CD4-positive, alpha-beta T cell treated with Interleukin-15 for 4 hours (primary cell): ENCODE results near the gene VPS16.
"Not testable (repeated sequence)": the region's sequence is repeated elsewhere in the genome, so short reads cannot be mapped to it uniquely, and the experiment has no call there.

Source experiments
- DNase-seq: peaks from one replicate; pipeline ENCODE4 v3.0.0-alpha.2; 2020; ENCODE audit warnings: low spot score

Gene VPS16

DNA sequence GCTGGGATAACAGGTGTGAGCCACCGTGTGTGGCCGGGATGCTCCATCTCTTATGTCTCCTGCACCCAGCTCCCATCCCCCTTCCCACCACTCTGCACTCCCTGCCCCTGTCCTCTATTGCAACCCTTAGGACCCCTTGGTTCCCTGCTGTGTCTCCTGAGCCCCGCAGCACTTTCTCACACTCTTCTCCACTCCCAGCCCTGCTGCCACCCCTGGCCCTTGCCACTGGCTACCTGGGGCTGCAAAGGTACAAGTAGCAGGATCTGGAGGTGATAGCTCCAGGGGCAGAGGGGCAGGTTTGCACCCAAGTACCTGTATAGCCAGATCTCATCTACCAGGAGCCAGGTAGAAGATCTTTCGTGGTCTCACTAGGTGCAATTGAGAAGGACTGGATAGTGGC lies 33.5 kb upstream of the VPS16 start:
- no peak for DNase-seq

DNA sequence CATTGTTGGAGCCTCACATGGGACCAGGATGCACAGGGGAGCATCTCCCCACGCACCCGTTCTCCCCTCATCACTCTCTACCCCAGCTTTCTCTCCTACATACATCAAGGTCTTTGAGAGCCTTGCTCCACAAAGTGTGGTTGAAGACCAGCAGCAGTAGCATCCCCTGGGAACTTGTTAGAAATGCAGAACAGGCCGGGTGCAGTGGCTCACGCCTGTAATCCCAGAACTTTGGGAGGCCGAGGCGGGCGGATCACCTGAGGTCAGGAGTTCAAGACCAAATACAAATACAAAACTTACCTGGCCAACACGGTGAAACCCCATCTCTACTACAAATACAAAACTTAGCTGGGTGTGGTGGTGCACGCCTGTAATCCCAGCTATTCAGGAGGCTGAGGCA lies 32.6 kb upstream of the VPS16 start:
- DNase-seq, result not testable (repeated sequence)

GRCh38 chr20:2809690-2810089 lies 30.9 kb upstream of the VPS16 start:
- no peak for DNase-seq

DNA sequence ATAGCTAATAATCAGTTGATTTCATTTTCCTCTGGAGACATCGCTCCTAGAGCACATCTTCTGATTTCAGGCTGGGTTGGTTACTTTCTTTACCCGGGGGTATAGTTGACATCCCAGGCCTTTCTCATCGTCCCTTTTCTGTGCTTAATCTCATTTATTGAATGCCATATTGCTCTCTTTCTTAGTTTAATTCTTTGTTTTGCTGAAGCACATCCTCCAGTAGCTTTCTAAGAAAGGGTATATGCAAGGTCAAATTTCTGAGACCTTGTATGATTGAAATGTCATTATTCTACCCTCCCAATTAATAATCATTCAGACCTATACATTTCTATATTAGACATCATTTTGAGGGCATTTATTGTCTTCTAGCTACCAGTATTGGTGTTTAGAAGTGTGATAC lies 28.4 kb upstream of the VPS16 start:
- DNase-seq, result no peak

- DNase-seq, result no peak
Observed at GRCh38 chr20:2814076-2814475, 26.5 kb upstream of the VPS16 start.

- no peak for DNase-seq
Observed at GRCh38 chr20:2814587-2815051, 25.9 kb upstream of the VPS16 start, which contains the start of gene C20orf141. C20orf141 (plus strand) TSS chr20:2814987; CDS start chr20:2815185, 198 bp downstream.

DNA sequence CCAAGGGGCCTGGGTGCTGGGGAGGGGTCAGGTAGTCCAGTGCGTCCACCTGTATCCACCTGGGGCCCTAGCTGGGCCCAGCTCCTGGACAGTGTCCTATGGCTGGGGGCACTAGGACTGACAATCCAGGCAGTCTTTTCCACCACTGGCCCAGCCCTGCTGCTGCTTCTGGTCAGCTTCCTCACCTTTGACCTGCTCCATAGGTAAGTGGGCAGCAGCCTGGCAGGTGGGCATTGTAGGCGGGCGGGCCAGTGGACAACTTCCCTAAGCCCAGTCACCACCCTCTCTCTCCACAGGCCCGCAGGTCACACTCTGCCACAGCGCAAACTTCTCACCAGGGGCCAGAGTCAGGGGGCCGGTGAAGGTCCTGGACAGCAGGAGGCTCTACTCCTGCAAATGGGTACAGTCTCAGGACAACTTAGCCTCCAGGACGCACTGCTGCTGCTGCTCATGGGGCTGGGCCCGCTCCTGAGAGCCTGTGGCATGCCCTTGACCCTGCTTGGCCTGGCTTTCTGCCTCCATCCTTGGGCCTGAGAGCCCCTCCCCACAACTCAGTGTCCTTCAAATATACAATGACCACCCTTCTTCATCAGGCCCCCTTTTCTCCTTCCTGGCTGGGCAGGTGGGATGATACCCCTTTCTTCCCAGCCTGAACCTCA lies 25.2 kb upstream of the VPS16 start:
- no peak for DNase-seq

- no peak for DNase-seq
Observed at GRCh38 chr20:2816030-2816582, 24.4 kb upstream of the VPS16 start, which contains the start of gene TMEM239. TMEM239 (plus strand) TSS chr20:2816364; CDS start chr20:2816555, 191 bp downstream.

- no peak for DNase-seq
Observed at GRCh38 chr20:2816583-2817340, 23.8 kb upstream of the VPS16 start.

GRCh38 chr20:2817341-2817726 lies 23.2 kb upstream of the VPS16 start:
- no peak for DNase-seq

GRCh38 chr20:2817891-2818595 lies 22.5 kb upstream of the VPS16 start:
- no peak for DNase-seq

DNA sequence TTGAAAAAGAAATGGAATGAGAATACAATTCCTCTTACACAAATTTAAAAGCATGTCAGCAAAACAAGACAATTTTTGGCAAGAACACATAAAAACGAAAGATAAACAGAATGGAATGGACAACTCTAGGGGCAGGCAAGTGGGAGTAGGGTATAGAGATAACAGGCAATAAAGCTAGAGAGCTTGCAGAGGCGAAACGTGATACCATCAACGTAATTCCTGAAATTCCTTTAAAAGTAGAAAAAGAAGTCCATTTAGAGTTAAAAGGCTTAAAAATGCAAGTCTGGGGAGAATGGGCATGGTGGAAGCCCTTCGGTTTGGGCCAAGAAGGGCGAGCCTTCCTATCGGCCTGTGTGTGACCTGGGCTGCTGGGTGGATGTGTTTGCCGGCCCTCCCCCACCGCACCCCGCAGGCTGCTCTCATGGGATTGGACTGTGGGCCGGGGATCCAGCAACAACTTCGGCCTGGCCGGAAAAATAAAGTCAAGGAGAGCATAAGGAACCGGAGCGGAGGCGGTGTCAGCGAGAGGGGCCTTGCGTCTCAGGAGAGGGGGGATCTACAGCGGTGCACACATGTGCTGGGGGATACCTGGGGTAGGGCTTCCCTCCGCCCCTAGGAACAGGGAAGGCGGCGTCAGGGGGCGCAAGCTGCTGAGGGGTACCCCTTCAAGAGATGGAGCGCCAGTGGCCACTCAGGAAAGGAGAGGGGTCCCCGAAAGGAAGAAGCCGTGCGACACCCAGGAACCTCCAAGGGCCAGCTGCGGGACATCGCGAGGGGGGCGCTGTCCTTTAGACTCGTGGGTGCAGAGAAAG lies 20.3 kb upstream of the VPS16 start:
- no peak for DNase-seq

GRCh38 chr20:2820896-2821869 lies 19.4 kb upstream of the VPS16 start:
- no peak for DNase-seq

- peak; percentile 49 for DNase-seq
Observed at GRCh38 chr20:2822073-2822472, 18.5 kb upstream of the VPS16 start.

GRCh38 chr20:2825761-2826160 lies 14.8 kb upstream of the VPS16 start:
- DNase-seq, result no peak

- no peak for DNase-seq
Observed at GRCh38 chr20:2826655-2827054, 13.9 kb upstream of the VPS16 start.

DNA sequence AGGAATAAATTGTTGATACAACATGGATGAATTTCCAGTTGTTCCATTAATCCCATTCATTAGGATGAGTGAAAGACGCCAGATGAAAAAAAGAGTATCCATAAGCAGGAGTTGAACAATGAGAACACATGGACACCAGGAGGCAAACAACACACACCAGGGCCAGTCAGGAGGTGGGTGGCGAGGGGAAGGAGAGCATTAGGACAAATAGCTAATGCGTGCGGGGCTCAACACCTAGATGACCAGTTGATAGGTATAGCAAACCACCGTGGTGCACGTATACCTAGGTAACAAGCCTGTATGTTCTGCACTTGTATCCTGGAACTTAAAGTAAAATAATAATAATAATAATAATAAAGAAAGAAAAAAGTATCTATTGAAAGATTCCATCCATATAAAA lies 11.2 kb upstream of the VPS16 start:
- no peak for DNase-seq

- DNase-seq, result not testable (repeated sequence)
Observed at GRCh38 chr20:2831206-2831605, 9.3 kb upstream of the VPS16 start.

- no peak for DNase-seq
Observed at GRCh38 chr20:2833761-2834160, 6.8 kb upstream of the VPS16 start.

GRCh38 chr20:2834401-2835110 lies 6.0 kb upstream of the VPS16 start:
- DNase-seq, result no peak
